ENCODE data around the gene TOM1. TPM values are rescaled to one million over a fixed set of nuclear protein-coding genes. Genes with fewer than 3 reads are reported as not detected.
"Not testable (repeated sequence)": the region's sequence is repeated elsewhere in the genome, so short reads cannot be mapped to it uniquely, and the experiment has no call there.

TOM1 gene
- total and polyA plus RNA-seq, 2 of the 13 experiments (the other 11 are each of a cell fraction or from before 2014, with no cell fraction given) = 30.8 to 87.3 TPM

DNA sequence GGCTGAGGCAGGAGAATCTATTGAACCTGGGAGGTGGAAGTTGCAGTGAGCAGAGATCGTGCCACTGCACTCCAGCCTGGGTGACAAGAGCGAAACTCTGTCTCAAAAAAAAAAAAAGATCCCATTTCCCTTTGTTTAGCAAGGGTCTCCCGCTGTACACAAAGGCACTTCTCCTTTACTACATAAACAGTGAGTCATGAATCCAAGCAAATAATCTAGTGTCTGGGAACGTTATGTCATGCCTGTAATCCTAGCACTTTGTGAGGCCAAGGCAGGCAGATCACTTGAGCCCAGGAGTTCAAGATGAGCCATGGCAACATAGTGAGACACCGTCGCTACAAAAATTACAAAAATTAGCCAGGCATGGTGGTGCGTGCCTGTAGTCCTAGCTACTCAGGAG, 64.5 kb downstream of the TOM1 start:
- H3K36me3 ChIP-seq (replicated peaks in 1 of 2; ENCODE audit: control insufficient read depth in 1 of 2, insufficient read depth in 2 of 2, low read length in 2 of 2); H3K9me3 ChIP-seq (ENCODE audit: low read length); intact Hi-C loops (cut with micrococcal nuclease; ENCODE audit: unreplicated experiment); H3K9ac ChIP-seq (ENCODE audit: insufficient read depth, low read depth, low read length); CTCF ChIA-PET (ENCODE audit: low intra/inter-chr PET ratio, low total read pairs); H3K27me3 ChIP-seq (ENCODE audit: control insufficient read depth in 1 of 2, insufficient read depth in 2 of 2, low read length in 2 of 2); H4K20me1 ChIP-seq (ENCODE audit: insufficient read depth, low read length); BruUV-seq (replicated peaks); H3K27ac ChIP-seq (ENCODE audit: extremely low read length, insufficient read depth, low read length); H2AFZ ChIP-seq (ENCODE audit: low read length); in situ Hi-C loops (cut with HindIII; ENCODE audit: extremely low pct_ligation_motif_present, low pct_unique_long_range_greater_than_20kb); H3K4me3 ChIP-seq (replicated peaks in 1 of 3; ENCODE audit: insufficient read depth in 1 of 3, low read depth in 2 of 3, low read length in 3 of 3); H3K79me2 ChIP-seq (ENCODE audit: insufficient read depth, low read length); TF ChIP-seq SOX6 (IDR thresholded peaks at IDR 0.05): not testable (repeated sequence)
- peak overlapping the region; percentile 15; the same call in 1 of the 2 replicates for H3K4me2 ChIP-seq (ENCODE audit: low read depth, low read length)
- peak; percentile 67 for FAIRE-seq
- peaks cover 96% of the 10 kb centered on the region for H3K4me1 ChIP-seq (ENCODE audit: insufficient read depth, low read length)
- peak; percentile 18; the same call in 1 of the 3 replicates for ATAC-seq
- POLR2A ChIA-PET = interaction anchor here (0.6 kb wide), 1 partner anchor 9 kb away, joined by 3 read pairs; no protein-coding TSS in a partner anchor
- 10% methylated on average over 7 of the region's 7 CpGs for WGBS (ENCODE audit: low lambda C conversion rate)
- DNase-seq (ENCODE audit: low spot score) = peak; percentile 73
- TF ChIP-seq MLX (CRISPR knock-in tag; IDR thresholded peaks at IDR 0.05) = 0 out of 2 replicates have a peak, but pooled peaks have one; percentile 22
- TF ChIP-seq TBX2 (CRISPR knock-in tag; IDR thresholded peaks at IDR 0.05; ENCODE audit: borderline replicate concordance) = peak; percentile 48; the same call in 1 of the 2 replicates
- TF ChIP-seq SMAD3 (CRISPR knock-in tag; IDR thresholded peaks at IDR 0.05) = 0 out of 2 replicates have a peak, but pooled peaks have one; percentile 57
- peak; percentile 62; the same call in 1 of the 2 replicates for TF ChIP-seq SOX13 (IDR thresholded peaks at IDR 0.05)
- peak in 1 of 2 experiments; percentile 93; a peak in 2 of 4 replicates for TF ChIP-seq SOX13 (CRISPR knock-in tag; conservative IDR thresholded peaks at IDR 0.05 in 1 of 2, IDR thresholded peaks at IDR 0.05 in 1 of 2)
- 0 out of 2 replicates have a peak, but pooled peaks have one; percentile 20 for TF ChIP-seq POGZ (CRISPR knock-in tag; IDR thresholded peaks at IDR 0.05)
- 0 out of 2 replicates have a peak, but pooled peaks have one; percentile 37 for TF ChIP-seq ZNF205 (CRISPR knock-in tag; IDR thresholded peaks at IDR 0.05)
- TF ChIP-seq FOXK1 (CRISPR knock-in tag; IDR thresholded peaks at IDR 0.05; ENCODE audit: borderline replicate concordance, low read depth) = peak; percentile 95
- TF ChIP-seq ZNF709 (CRISPR knock-in tag; IDR thresholded peaks at IDR 0.05) = 0 out of 2 replicates have a peak, but pooled peaks have one; percentile 33
- TF ChIP-seq ZBTB7A (CRISPR knock-in tag; IDR thresholded peaks at IDR 0.05) = peak; percentile 71; the same call in 1 of the 2 replicates
- TF ChIP-seq IKZF5 (CRISPR knock-in tag; IDR thresholded peaks at IDR 0.05) = peak; percentile 53; the same call in 1 of the 2 replicates
- peak; percentile 92 for TF ChIP-seq SOX6 (CRISPR knock-in tag; IDR thresholded peaks at IDR 0.05)
- TF ChIP-seq PITX1 (CRISPR knock-in tag; IDR thresholded peaks at IDR 0.05) = peak; percentile 33; the same call in 1 of the 2 replicates
- peak; percentile 4; the same call in 1 of the 2 replicates for TF ChIP-seq HNF4A (CRISPR knock-in tag; IDR thresholded peaks at IDR 0.05)
- TF ChIP-seq HDAC2 (CRISPR knock-in tag; IDR thresholded peaks at IDR 0.05) = peak; percentile 40; the same call in 1 of the 2 replicates
- peak; percentile 93 for TF ChIP-seq RARA (CRISPR knock-in tag; IDR thresholded peaks at IDR 0.05)
- peak; percentile 82 for TF ChIP-seq SAP130 (CRISPR knock-in tag; IDR thresholded peaks at IDR 0.05; ENCODE audit: low read depth)
- TF ChIP-seq BHLHE40 (IDR thresholded peaks at IDR 0.05; ENCODE audit: low read length) = 0 out of 2 replicates have a peak, but pooled peaks have one; percentile 12
- 0 out of 2 replicates have a peak, but pooled peaks have one; percentile 53 for TF ChIP-seq MIXL1 (CRISPR knock-in tag; IDR thresholded peaks at IDR 0.05)
- 0 out of 2 replicates have a peak, but pooled peaks have one; percentile 34 for TF ChIP-seq ARID3A (IDR thresholded peaks at IDR 0.05; ENCODE audit: low read depth, low read length)
- TF ChIP-seq SALL1 (CRISPR knock-in tag; IDR thresholded peaks at IDR 0.05) = peak; percentile 26; the same call in 1 of the 2 replicates
